Upper lobe of left lung (tissue), 4 donors: ENCODE measurements around the gene PPP1R9B.

Source experiments
- POLR2A ChIP-seq, 4 donors: fragments of 450-650 bp; IDR thresholded peaks; one replicate each; pipeline ENCODE4 v1.5.1; 2016 to 2017; ENCODE audit warnings: antibody characterized with exemption in 4 of 4, mild to moderate bottlenecking in 2 of 4
- POLR2AphosphoS5 ChIP-seq, 2 donors: sonication (generic); formaldehyde crosslinking; IDR thresholded peaks; one replicate each; pipeline ENCODE4 v1.5.1; 2017; ENCODE audit warnings: antibody characterized with exemption in 2 of 2
- TF ChIP-seq, protein P1 (sequence below), 6 experiments: fragments of 450-650 bp in 4 of 6; fragments of 200-600 bp in 2 of 6; sonication (generic) in 2 of 6; IDR thresholded peaks; one replicate each; pipeline ENCODE4 v1.5.1; 2016 to 2019; ENCODE audit warnings: antibody characterized with exemption in 6 of 6

GRCh38 chr17:50105811-50106210 lies 44.7 kb downstream of the PPP1R9B start:
- no peak for TF ChIP-seq POLR2AphosphoS5 (IDR thresholded peaks at IDR 0.05)
- TF ChIP-seq, protein P1, sequence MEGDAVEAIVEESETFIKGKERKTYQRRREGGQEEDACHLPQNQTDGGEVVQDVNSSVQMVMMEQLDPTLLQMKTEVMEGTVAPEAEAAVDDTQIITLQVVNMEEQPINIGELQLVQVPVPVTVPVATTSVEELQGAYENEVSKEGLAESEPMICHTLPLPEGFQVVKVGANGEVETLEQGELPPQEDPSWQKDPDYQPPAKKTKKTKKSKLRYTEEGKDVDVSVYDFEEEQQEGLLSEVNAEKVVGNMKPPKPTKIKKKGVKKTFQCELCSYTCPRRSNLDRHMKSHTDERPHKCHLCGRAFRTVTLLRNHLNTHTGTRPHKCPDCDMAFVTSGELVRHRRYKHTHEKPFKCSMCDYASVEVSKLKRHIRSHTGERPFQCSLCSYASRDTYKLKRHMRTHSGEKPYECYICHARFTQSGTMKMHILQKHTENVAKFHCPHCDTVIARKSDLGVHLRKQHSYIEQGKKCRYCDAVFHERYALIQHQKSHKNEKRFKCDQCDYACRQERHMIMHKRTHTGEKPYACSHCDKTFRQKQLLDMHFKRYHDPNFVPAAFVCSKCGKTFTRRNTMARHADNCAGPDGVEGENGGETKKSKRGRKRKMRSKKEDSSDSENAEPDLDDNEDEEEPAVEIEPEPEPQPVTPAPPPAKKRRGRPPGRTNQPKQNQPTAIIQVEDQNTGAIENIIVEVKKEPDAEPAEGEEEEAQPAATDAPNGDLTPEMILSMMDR (IDR thresholded peaks at IDR 0.05): no peak
- TF ChIP-seq POLR2A (IDR thresholded peaks at IDR 0.05): no peak
